ENCODE data around the gene HLA-DOB. TPM values are rescaled to one million over a fixed set of nuclear protein-coding genes. Genes with fewer than 3 reads are reported as not detected.

Gene HLA-DOB
- total RNA-seq, 2 donors from 2014 or later = 0.54 TPM; not detected in 1

GRCh38 chr6:32857156-32857891 is 40.5 kb upstream of the HLA-DOB start:
- Histone ChIP-seq H3K27ac (no peak overlapping the region), H3K36me3 (no peaks in the 10 kb centered on the region), H3K4me3 (no peak overlapping the region), H3K9me3 (no peaks in the 10 kb centered on the region), H3K4me1 (ENCODE audit: control insufficient read depth in 1 of 2, low read depth in 2 of 2) (peaks cover 7 to 10% of the 10 kb centered on the region in 2 donors), H3K27me3 (replicated peaks; ENCODE audit: insufficient read depth) (no peaks in the 10 kb centered on the region)
- ATAC-seq (ENCODE audit: insufficient number of reproducible peaks, low FRiP score, low read depth) (no peak), DNase-seq (ENCODE audit: low spot score) (no peak)
- TF ChIP-seq CTCF (IDR thresholded peaks at IDR 0.05) = no peak

GRCh38 chr6:32855467-32856174 is 38.8 kb upstream of the HLA-DOB start:
- no peaks in the 10 kb centered on the region for H3K36me3 ChIP-seq
- H3K27me3 ChIP-seq (replicated peaks; ENCODE audit: insufficient read depth) = no peaks in the 10 kb centered on the region
- no peak overlapping the region for H3K27ac ChIP-seq
- ATAC-seq (ENCODE audit: insufficient number of reproducible peaks, low FRiP score, low read depth) = no peak
- peaks cover 17 to 25% of the 10 kb centered on the region in 2 donors for H3K4me1 ChIP-seq (ENCODE audit: control insufficient read depth in 1 of 2, low read depth in 2 of 2)
- H3K9me3 ChIP-seq = no peaks in the 10 kb centered on the region
- TF ChIP-seq CTCF (IDR thresholded peaks at IDR 0.05) = no peak
- DNase-seq (ENCODE audit: low spot score) = no peak
- no peak overlapping the region for H3K4me3 ChIP-seq

- Histone ChIP-seq H3K4me3 (peak overlapping the region; percentile 78), H3K4me1 (ENCODE audit: control insufficient read depth in 1 of 2, low read depth in 2 of 2) (peaks cover 17 to 25% of the 10 kb centered on the region in 2 donors), H3K9me3 (no peaks in the 10 kb centered on the region), H3K36me3 (no peaks in the 10 kb centered on the region), H3K27ac (peak overlapping the region; percentile 88 to 91), H3K27me3 (replicated peaks; ENCODE audit: insufficient read depth) (no peaks in the 10 kb centered on the region)
- no peak for ATAC-seq (ENCODE audit: insufficient number of reproducible peaks, low FRiP score, low read depth)
- DNase-seq (ENCODE audit: low spot score) = no peak
- TF ChIP-seq CTCF (IDR thresholded peaks at IDR 0.05) = no peak
Measured at GRCh38 chr6:32854376-32855178, 37.8 kb upstream of the HLA-DOB start.

- Histone ChIP-seq H3K27ac (peak within 1 kb of the TSS; percentile 88 to 91), H3K36me3 (peaks cover 4% of the 10 kb centered on the region), H3K9me3 (no peaks in the 10 kb centered on the region), H3K4me3 (peak within 1 kb of the TSS; percentile 78), H3K27me3 (replicated peaks; ENCODE audit: insufficient read depth) (no peaks in the 10 kb centered on the region), H3K4me1 (ENCODE audit: control insufficient read depth in 1 of 2, low read depth in 2 of 2) (peaks cover 17 to 25% of the 10 kb centered on the region in 2 donors)
- DNase-seq (ENCODE audit: low spot score) (peak; percentile 81), ATAC-seq (ENCODE audit: insufficient number of reproducible peaks, low FRiP score, low read depth) (peak; percentile 79)
- TF ChIP-seq CTCF (IDR thresholded peaks at IDR 0.05) = peak; percentile 72
Measured at GRCh38 chr6:32853541-32854375, 37.0 kb upstream of the HLA-DOB start, which contains the start of the genes PSMB9 and TAP1. TSS of gene PSMB9 (plus strand) at chr6:32854192. CDS start at chr6:32854230, 38 bp downstream. TSS of gene TAP1 (minus strand) at chr6:32853704. CDS start at chr6:32853636, 68 bp downstream.

Measured in thoracic aorta (tissue), 2 donors.